ENCODE data around the gene COLGALT1. TPM values are rescaled to one million over a fixed set of nuclear protein-coding genes. Genes with fewer than 3 reads are reported as not detected.
A peak's percentile ranks its signal among the peaks of the same experiment; 100 is the strongest.

COLGALT1 gene
- total and polyA plus RNA-seq, 9 of the 15 experiments (the other 6 are each of a cell fraction or from before 2014, with no cell fraction given) = 4.9 to 119 (median 82.6) TPM

DNA sequence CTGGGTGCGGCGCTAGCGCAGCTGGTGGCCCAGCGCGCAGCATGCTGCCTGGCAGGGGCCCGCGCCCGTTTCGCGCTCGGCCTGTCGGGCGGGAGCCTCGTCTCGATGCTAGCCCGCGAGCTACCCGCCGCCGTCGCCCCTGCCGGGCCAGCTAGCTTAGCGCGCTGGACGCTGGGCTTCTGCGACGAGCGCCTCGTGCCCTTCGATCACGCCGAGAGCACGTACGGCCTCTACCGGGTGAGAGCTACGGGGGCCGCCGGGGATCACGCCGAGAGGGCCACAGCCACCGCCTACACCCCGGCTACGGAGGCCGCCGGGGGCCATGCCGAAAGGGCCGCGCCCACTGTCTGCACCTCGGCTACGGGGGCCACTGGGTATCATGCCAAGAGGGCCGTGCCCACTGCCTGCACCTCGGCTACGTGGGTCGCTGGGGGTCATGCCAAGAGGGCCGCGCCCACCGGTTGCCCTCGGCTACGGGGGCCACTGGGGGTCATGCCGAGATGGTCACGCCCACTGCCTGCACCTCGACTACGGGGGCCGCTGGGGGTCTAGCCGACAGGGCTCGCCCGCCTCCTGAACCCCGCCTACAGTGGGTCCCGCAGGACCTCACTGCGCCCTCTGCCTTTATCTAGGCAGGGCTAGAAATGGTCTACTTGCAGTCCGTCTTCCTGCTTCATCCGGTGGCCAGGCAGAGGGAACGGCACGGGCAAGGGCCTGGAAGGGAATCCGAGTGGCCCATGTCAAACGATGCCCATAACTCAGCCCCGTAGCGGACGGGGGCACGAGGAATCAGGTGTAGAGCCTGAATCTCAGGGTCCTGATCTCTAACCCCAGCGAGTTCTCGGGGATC lies 43.5 kb upstream of the COLGALT1 start (continued):
- TF ChIP-seq, protein P1, sequence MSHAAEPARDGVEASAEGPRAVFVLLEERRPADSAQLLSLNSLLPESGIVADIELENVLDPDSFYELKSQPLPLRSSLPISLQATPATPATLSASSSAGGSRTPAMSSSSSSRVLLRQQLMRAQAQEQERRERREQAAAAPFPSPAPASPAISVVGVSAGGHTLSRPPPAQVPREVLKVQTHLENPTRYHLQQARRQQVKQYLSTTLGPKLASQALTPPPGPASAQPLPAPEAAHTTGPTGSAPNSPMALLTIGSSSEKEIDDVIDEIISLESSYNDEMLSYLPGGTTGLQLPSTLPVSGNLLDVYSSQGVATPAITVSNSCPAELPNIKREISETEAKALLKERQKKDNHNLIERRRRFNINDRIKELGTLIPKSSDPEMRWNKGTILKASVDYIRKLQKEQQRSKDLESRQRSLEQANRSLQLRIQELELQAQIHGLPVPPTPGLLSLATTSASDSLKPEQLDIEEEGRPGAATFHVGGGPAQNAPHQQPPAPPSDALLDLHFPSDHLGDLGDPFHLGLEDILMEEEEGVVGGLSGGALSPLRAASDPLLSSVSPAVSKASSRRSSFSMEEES (CRISPR knock-in tag; IDR thresholded peaks at IDR 0.05) = no peak
- TF ChIP-seq ZNF12 (CRISPR knock-in tag; IDR thresholded peaks at IDR 0.05) = peak; percentile 79
- no peak for TF ChIP-seq ZNF444 (CRISPR knock-in tag; IDR thresholded peaks at IDR 0.05)
- 0 out of 4 replicates have a peak, but pooled peaks of 1 of the 2 experiments have one; percentile 38 for TF ChIP-seq FOXA3 (CRISPR knock-in tag; conservative IDR thresholded peaks at IDR 0.05 in 1 of 2, IDR thresholded peaks at IDR 0.05 in 1 of 2)
- TF ChIP-seq HDAC2 (IDR thresholded peaks at IDR 0.05) = 0 out of 2 replicates have a peak, but pooled peaks have one; percentile 43
- TF ChIP-seq ETV1 (tag; conservative IDR thresholded peaks at IDR 0.05; ENCODE audit: low read depth) = no peak
- no peak for TF ChIP-seq MTA2 (IDR thresholded peaks at IDR 0.05; ENCODE audit: low read depth)
- TF ChIP-seq FOXP1 (CRISPR knock-in tag; IDR thresholded peaks at IDR 0.05) = peak; percentile 24
- no peak for TF ChIP-seq ZKSCAN8 (CRISPR knock-in tag; IDR thresholded peaks at IDR 0.05)
- TF ChIP-seq CEBPG (CRISPR knock-in tag; IDR thresholded peaks at IDR 0.05) = no peak
- no peak for TF ChIP-seq CEBPG (tag; conservative IDR thresholded peaks at IDR 0.05 in 1 of 2, IDR thresholded peaks at IDR 0.05 in 1 of 2)
- TF ChIP-seq, protein P2, sequence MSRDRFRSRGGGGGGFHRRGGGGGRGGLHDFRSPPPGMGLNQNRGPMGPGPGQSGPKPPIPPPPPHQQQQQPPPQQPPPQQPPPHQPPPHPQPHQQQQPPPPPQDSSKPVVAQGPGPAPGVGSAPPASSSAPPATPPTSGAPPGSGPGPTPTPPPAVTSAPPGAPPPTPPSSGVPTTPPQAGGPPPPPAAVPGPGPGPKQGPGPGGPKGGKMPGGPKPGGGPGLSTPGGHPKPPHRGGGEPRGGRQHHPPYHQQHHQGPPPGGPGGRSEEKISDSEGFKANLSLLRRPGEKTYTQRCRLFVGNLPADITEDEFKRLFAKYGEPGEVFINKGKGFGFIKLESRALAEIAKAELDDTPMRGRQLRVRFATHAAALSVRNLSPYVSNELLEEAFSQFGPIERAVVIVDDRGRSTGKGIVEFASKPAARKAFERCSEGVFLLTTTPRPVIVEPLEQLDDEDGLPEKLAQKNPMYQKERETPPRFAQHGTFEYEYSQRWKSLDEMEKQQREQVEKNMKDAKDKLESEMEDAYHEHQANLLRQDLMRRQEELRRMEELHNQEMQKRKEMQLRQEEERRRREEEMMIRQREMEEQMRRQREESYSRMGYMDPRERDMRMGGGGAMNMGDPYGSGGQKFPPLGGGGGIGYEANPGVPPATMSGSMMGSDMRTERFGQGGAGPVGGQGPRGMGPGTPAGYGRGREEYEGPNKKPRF (IDR thresholded peaks at IDR 0.05; ENCODE audit: low read depth, low read length) = no peak
- no peak for TF ChIP-seq BCL6 (CRISPR knock-in tag; IDR thresholded peaks at IDR 0.05)
- peak; percentile 96 for TF ChIP-seq ZNF282 (CRISPR knock-in tag; IDR thresholded peaks at IDR 0.05)
- TF ChIP-seq ZNF23 (CRISPR knock-in tag; IDR thresholded peaks at IDR 0.05) = no peak
- TF ChIP-seq, protein P3, sequence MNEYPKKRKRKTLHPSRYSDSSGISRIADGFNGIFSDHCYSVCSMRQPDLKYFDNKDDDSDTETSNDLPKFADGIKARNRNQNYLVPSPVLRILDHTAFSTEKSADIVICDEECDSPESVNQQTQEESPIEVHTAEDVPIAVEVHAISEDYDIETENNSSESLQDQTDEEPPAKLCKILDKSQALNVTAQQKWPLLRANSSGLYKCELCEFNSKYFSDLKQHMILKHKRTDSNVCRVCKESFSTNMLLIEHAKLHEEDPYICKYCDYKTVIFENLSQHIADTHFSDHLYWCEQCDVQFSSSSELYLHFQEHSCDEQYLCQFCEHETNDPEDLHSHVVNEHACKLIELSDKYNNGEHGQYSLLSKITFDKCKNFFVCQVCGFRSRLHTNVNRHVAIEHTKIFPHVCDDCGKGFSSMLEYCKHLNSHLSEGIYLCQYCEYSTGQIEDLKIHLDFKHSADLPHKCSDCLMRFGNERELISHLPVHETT (CRISPR knock-in tag; conservative IDR thresholded peaks at IDR 0.05 in 1 of 2, IDR thresholded peaks at IDR 0.05 in 1 of 2) = peak in 1 of 2 experiments; percentile 90; a peak in 2 of 4 replicates
- TF ChIP-seq, protein P4, sequence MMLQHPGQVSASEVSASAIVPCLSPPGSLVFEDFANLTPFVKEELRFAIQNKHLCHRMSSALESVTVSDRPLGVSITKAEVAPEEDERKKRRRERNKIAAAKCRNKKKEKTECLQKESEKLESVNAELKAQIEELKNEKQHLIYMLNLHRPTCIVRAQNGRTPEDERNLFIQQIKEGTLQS (IDR thresholded peaks at IDR 0.05) = no peak
- TF ChIP-seq, protein P4 (CRISPR knock-in tag; conservative IDR thresholded peaks at IDR 0.05) = peak; percentile 78; the same call in 1 of the 2 replicates
- no peak for TF ChIP-seq BRF1 (IDR thresholded peaks at IDR 0.05; ENCODE audit: borderline replicate concordance, extremely low read depth, insufficient read length)
- TF ChIP-seq, protein P5, sequence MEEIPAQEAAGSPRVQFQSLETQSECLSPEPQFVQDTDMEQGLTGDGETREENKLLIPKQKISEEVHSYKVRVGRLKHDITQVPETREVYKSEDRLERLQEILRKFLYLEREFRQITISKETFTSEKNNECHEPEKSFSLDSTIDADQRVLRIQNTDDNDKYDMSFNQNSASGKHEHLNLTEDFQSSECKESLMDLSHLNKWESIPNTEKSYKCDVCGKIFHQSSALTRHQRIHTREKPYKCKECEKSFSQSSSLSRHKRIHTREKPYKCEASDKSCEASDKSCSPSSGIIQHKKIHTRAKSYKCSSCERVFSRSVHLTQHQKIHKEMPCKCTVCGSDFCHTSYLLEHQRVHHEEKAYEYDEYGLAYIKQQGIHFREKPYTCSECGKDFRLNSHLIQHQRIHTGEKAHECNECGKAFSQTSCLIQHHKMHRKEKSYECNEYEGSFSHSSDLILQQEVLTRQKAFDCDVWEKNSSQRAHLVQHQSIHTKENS (CRISPR knock-in tag; IDR thresholded peaks at IDR 0.05) = no peak

Measured in K562 (cell line).